Ishikawa (cell line): ENCODE measurements around the gene PNN.

Experiments
- CEBPB ChIP-seq: IDR thresholded peaks from 2 replicates; pipeline ENCODE4 v1.6.1; 2012
- CREB1 ChIP-seq: IDR thresholded peaks from 2 replicates; pipeline ENCODE4 v1.6.1; 2012; ENCODE audit warnings: low read depth
- EGR1 ChIP-seq: IDR thresholded peaks from 2 replicates; pipeline ENCODE4 v1.6.1; 2012
- EP300 ChIP-seq: IDR thresholded peaks from 2 replicates; pipeline ENCODE4 v1.6.1; 2012; ENCODE audit warnings: borderline replicate concordance
- FOXM1 ChIP-seq: IDR thresholded peaks from 2 replicates; pipeline ENCODE4 v1.6.1; 2012; ENCODE audit warnings: low read depth, borderline replicate concordance
- NFIC ChIP-seq: IDR thresholded peaks from 2 replicates; pipeline ENCODE4 v1.6.1; 2012
- RAD21 ChIP-seq: IDR thresholded peaks from 2 replicates; pipeline ENCODE4 v1.6.1; 2012; ENCODE audit warnings: low read depth
- REST ChIP-seq: IDR thresholded peaks from 2 replicates; pipeline ENCODE4 v1.6.1; 2012; ENCODE audit warnings: low read depth, mild to moderate bottlenecking
- TAF1 ChIP-seq: IDR thresholded peaks from 2 replicates; pipeline ENCODE4 v1.6.1; 2012; ENCODE audit warnings: low read depth, mild to moderate bottlenecking
- TCF12 ChIP-seq: IDR thresholded peaks from 2 replicates; pipeline ENCODE4 v1.6.1; 2012; ENCODE audit warnings: low read depth
- TEAD4 ChIP-seq: IDR thresholded peaks from 2 replicates; pipeline ENCODE4 v1.6.1; 2012
- YY1 ChIP-seq: IDR thresholded peaks from 2 replicates; pipeline ENCODE4 v1.6.1; 2012; ENCODE audit warnings: low read depth
- ZBTB7A ChIP-seq: IDR thresholded peaks from 2 replicates; pipeline ENCODE4 v1.6.1; 2012; ENCODE audit warnings: low read depth
- TF ChIP-seq, protein P1 (sequence below): IDR thresholded peaks from 2 replicates; pipeline ENCODE4 v1.6.1; 2012
- TF ChIP-seq, protein P2 (sequence below): IDR thresholded peaks from 2 replicates; pipeline ENCODE4 v1.6.1; 2012

Gene PNN

DNA sequence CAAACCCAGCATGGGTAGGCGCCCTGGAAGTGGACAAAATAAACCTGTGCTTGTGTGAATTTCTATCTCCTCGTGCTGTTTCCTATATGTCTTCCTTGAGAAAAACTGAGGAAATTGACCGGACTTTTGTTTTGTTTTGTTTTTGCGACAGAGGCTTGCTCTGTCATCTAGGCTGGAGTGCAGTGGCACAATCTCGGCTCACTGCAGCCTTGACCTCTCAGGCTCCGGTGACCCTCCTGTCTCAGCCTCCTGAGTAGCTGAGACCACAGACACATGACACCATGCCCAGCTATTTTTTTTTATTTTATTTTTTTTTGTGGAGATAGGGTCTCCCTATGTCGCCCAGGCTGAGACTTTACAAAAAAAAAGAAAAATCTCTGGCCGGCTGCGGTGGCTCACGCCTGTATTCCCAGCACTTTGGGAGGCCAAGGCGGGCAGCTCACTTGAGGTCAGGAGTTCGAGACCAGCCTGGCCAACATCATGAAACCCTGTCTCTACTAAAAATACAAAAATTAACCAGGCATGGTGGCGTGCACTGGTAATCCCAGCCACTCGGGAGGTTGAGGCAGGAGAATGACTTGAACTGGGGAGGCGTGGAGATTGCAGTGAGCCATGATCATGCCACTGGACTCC, 36.2 kb downstream of the PNN start:
- TF ChIP-seq YY1 (no peak), TAF1 (no peak), FOXM1 (no peak), TCF12 (no peak), NFIC (no peak), REST (no peak), CEBPB (no peak), EGR1 (no peak), RAD21 (no peak), TEAD4 (no peak), ZBTB7A (no peak)
- TF ChIP-seq, protein P1, sequence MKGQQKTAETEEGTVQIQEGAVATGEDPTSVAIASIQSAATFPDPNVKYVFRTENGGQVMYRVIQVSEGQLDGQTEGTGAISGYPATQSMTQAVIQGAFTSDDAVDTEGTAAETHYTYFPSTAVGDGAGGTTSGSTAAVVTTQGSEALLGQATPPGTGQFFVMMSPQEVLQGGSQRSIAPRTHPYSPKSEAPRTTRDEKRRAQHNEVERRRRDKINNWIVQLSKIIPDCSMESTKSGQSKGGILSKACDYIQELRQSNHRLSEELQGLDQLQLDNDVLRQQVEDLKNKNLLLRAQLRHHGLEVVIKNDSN: no peak

DNA sequence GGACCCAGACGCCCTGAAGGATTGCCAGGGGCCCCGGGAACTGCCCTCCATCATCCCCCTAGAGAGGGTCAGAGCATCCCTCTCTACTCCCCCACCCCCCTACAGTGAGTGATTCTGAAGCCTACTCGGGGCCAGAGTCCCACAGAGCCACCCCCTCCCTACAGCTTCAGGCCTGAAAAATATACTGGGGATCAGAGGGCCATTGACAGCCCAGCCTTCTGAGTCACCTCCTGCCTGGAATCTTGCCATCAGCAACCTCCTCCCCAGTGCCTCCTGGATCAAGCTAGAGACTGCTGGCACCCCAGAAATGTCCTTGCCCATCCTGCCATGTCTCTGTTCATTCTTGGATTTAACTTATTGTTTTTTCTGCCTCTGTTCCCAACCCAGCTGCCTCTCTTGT, 37.0 kb downstream of the PNN start:
- no peak for TF ChIP-seq YY1
- TF ChIP-seq REST: no peak
- TF ChIP-seq RAD21: no peak
- TF ChIP-seq EGR1: no peak
- no peak for TF ChIP-seq ZBTB7A
- TF ChIP-seq, protein P2, sequence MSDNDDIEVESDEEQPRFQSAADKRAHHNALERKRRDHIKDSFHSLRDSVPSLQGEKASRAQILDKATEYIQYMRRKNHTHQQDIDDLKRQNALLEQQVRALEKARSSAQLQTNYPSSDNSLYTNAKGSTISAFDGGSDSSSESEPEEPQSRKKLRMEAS: no peak
- no peak for TF ChIP-seq FOXM1
- TF ChIP-seq CREB1: no peak
- no peak for TF ChIP-seq TAF1
- TF ChIP-seq EP300: no peak
- TF ChIP-seq TCF12: no peak
- no peak for TF ChIP-seq CEBPB
- no peak for TF ChIP-seq TEAD4
- TF ChIP-seq NFIC: no peak
- TF ChIP-seq, protein P1: no peak

GRCh38 chr14:39212693-39213092, 37.6 kb downstream of the PNN start:
- TF ChIP-seq CEBPB: no peak
- no peak for TF ChIP-seq NFIC
- TF ChIP-seq TEAD4: no peak

- TF ChIP-seq NFIC: no peak
- no peak for TF ChIP-seq EP300
- TF ChIP-seq YY1: no peak
- no peak for TF ChIP-seq TEAD4
- no peak for TF ChIP-seq CREB1
- TF ChIP-seq, protein P1: no peak
- TF ChIP-seq ZBTB7A: no peak
- no peak for TF ChIP-seq TAF1
- no peak for TF ChIP-seq REST
- no peak for TF ChIP-seq EGR1
These were observed 42.3 kb downstream of the PNN start for GRCh38 chr14:39217214-39217879.
